ENCODE results near the gene MAP1LC3B2. TPM values are rescaled to one million over a fixed set of nuclear protein-coding genes. Genes with fewer than 3 reads are reported as not detected.

Gene MAP1LC3B2
- total and polyA plus RNA-seq, 10 of the 15 experiments (the other 5 are each of a cell fraction or from before 2014, with no cell fraction given), result 0.23 to 2.7 (median 0.72) TPM; not detected in 3

GRCh38 chr12:116620124-116620491 lies 60.9 kb downstream of the MAP1LC3B2 start:
- H3K9ac ChIP-seq (ENCODE audit: control insufficient read depth, insufficient read depth, low read length), result no peak overlapping the region
- no TSS peak for BruUV-seq (replicated peaks)
- H3K4me3 ChIP-seq, result no peak overlapping the region
- CTCF ChIA-PET, result no interaction called here
- FAIRE-seq, result no peak
- intact Hi-C loops (cut with micrococcal nuclease; ENCODE audit: unreplicated experiment) (loop anchor here (5.0 kb wide), 1 partner anchor 77 kb away; no protein-coding TSS in a partner anchor), in situ Hi-C loops (cut with MboI) (no loop called here)
- peaks cover 4% of the 10 kb centered on the region; the same call in 1 of the 3 replicates for H3K9me3 ChIP-seq (replicated peaks; ENCODE audit: control insufficient read depth, insufficient read depth, low read length)
- H3K27ac ChIP-seq (ENCODE audit: control insufficient read depth, insufficient read depth), result no peak overlapping the region
- no peaks in the 10 kb centered on the region for H3K36me3 ChIP-seq (ENCODE audit: control insufficient read depth in 2 of 2, insufficient read depth in 2 of 2, low read length in 1 of 2)
- no peak for ATAC-seq
- no peak overlapping the region for H3K4me2 ChIP-seq (ENCODE audit: control insufficient read depth, insufficient read depth)
- no peak overlapping the region for H2AFZ ChIP-seq (ENCODE audit: control insufficient read depth, low read depth, low read length)
- RAD21 ChIA-PET (ENCODE audit: unreplicated experiment), result no interaction called here
- TF ChIP-seq BCL3 (IDR thresholded peaks at IDR 0.05; ENCODE audit: borderline replicate concordance, insufficient read depth, low read depth, low read length, poor library complexity, severe bottlenecking), result no peak
- TF ChIP-seq NR2F1 (conservative IDR thresholded peaks at IDR 0.05), result no peak
- no peak for TF ChIP-seq MEF2A (IDR thresholded peaks at IDR 0.05; ENCODE audit: insufficient read depth, low read depth, low read length)
- TF ChIP-seq STAT1 (conservative IDR thresholded peaks at IDR 0.05), result no peak
- TF ChIP-seq ATF2 (IDR thresholded peaks at IDR 0.05; ENCODE audit: low read length), result no peak
- TF ChIP-seq NFYB (IDR thresholded peaks at IDR 0.05; ENCODE audit: insufficient read depth, low read depth, low read length), result no peak
- no peak for TF ChIP-seq HDAC2 (IDR thresholded peaks at IDR 0.05)
- no peak for TF ChIP-seq WRNIP1 (IDR thresholded peaks at IDR 0.05; ENCODE audit: borderline replicate concordance, low read depth, low read length)
- no peak for TF ChIP-seq BMI1 (IDR thresholded peaks at IDR 0.05; ENCODE audit: borderline replicate concordance)
- no peak for TF ChIP-seq KDM1A (IDR thresholded peaks at IDR 0.05; ENCODE audit: borderline replicate concordance)
- TF ChIP-seq SUPT20H (IDR thresholded peaks at IDR 0.05; ENCODE audit: borderline replicate concordance, control insufficient read depth, low read depth, low read length), result no peak
- no peaks in the 10 kb centered on the region for H4K20me1 ChIP-seq (ENCODE audit: control insufficient read depth, insufficient read depth)
- peaks cover 0 to 4% of the 10 kb centered on the region in 2 experiments; a peak in 1 of 4 replicates for H3K27me3 ChIP-seq (replicated peaks in 1 of 2; ENCODE audit: control insufficient read depth in 2 of 2, insufficient read depth in 2 of 2, low read length in 1 of 2)
- no peaks in the 10 kb centered on the region for H3K79me2 ChIP-seq (ENCODE audit: control insufficient read depth, insufficient read depth, low read length)
- POLR2A ChIA-PET, result no interaction called here
- H3K4me1 ChIP-seq (ENCODE audit: control insufficient read depth, insufficient read depth, low read length), result no peaks in the 10 kb centered on the region
- no peak for DNase-seq (ENCODE audit: low read depth, low spot score)
- 26% methylated on average over 3 of the region's 3 CpGs for WGBS (ENCODE audit: insufficient coverage, insufficient replicate concordance, low lambda C conversion rate, missing lambda C conversion rate)
- SMC1A ChIA-PET (ENCODE audit: uncharacterized antibody, unreplicated experiment), result interaction anchor here (1.1 kb wide), 1 partner anchor 8 kb away, joined by 3 read pairs; no protein-coding TSS in a partner anchor
